Measurements from ENCODE around the gene KMT2C.

Gene KMT2C

DNA sequence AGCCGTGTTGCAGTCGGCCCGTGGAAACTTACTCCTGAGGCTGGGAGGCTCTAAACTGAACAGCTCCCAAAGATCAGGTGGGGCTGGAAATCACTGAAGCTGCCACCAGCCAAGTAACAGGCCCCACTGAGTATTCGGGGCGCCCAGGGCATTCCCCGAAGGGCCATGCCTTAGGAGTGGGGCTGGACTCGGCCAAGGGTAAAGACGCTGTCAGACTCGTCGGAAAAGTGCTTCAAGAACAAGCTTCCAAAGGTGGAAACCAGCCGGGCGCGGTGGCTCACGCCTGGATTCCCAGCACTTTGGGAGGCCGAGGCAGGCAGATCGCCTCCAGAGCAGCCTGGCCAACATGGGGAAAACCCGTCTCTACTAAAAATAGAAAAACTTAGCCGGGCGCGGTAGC is 307.6 kb downstream of the KMT2C start:
- TF ChIP-seq ZFX (IDR thresholded peaks at IDR 0.05; ENCODE audit: borderline replicate concordance) = no peak
- TF ChIP-seq, protein P1, sequence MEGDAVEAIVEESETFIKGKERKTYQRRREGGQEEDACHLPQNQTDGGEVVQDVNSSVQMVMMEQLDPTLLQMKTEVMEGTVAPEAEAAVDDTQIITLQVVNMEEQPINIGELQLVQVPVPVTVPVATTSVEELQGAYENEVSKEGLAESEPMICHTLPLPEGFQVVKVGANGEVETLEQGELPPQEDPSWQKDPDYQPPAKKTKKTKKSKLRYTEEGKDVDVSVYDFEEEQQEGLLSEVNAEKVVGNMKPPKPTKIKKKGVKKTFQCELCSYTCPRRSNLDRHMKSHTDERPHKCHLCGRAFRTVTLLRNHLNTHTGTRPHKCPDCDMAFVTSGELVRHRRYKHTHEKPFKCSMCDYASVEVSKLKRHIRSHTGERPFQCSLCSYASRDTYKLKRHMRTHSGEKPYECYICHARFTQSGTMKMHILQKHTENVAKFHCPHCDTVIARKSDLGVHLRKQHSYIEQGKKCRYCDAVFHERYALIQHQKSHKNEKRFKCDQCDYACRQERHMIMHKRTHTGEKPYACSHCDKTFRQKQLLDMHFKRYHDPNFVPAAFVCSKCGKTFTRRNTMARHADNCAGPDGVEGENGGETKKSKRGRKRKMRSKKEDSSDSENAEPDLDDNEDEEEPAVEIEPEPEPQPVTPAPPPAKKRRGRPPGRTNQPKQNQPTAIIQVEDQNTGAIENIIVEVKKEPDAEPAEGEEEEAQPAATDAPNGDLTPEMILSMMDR (IDR thresholded peaks at IDR 0.05) = no peak
- no peak overlapping the region for H3K27ac ChIP-seq

DNA sequence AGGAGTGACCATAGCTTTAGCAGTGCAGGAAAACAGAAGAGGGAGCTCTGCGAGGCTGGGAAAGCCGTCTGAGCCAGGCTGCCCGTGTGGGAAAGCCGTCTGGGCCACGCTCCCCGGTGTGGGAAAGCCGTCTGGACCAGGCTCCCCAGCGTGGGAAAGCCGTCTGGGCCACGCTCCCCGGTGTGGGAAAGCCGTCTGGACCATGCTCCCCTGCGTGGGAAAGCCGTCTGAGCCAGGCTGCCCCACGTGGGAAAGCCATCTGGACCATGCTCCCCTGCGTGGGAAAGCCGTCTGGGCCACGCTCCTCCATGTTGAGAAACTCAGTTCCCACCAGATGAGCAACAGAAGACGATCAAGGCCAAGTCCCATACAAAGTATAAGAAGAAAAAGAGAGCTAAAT is 308.6 kb downstream of the KMT2C start:
- TF ChIP-seq, protein P1 (IDR thresholded peaks at IDR 0.05) = no peak
- TF ChIP-seq ZFX (IDR thresholded peaks at IDR 0.05; ENCODE audit: borderline replicate concordance) = no peak
- H3K27ac ChIP-seq = no peak overlapping the region

DNA sequence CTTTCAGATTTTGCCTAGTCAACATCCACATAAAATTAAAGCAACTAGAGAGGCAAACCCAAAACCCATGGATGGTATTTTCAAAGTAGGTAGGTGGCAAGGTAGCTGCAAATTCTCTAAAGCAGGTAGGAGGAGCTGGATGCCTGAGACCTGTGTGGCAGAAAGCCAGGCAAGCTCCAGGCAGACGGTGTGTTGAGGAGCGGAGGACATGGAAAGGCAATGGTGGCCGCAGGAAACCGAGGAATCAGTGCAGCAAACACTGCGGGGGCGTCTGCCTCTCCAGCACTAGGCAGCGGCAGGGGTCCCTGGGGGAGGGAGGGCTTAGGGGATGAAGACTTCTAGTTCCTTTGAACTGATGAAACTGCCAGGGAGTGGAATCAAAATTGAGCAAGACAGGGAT is 309.1 kb downstream of the KMT2C start:
- H3K27ac ChIP-seq = no peak overlapping the region
- TF ChIP-seq ZFX (IDR thresholded peaks at IDR 0.05; ENCODE audit: borderline replicate concordance) = no peak
- TF ChIP-seq, protein P1 (IDR thresholded peaks at IDR 0.05) = no peak

DNA sequence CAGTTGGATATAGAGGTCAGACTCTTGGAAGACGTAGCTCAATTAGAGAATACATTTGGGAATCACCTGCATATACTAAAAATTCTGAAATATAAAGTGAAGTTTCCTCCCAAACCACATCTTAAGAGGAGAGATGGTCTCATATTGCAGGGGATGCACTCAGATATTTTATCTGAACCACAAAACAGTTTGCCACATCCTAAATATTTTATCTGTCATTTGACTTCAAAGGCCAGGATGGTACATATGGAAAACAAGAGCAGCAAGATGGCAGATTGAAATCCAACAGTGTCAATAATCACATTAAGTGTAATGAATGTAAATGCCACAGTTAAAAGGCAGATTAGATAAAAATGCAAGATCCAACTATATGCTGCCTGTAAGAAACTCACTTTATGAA is 313.3 kb downstream of the KMT2C start:
- TF ChIP-seq, protein P1 (IDR thresholded peaks at IDR 0.05) = no peak
- no peak for TF ChIP-seq ZFX (IDR thresholded peaks at IDR 0.05; ENCODE audit: borderline replicate concordance)
- H3K27ac ChIP-seq = no peak overlapping the region

DNA sequence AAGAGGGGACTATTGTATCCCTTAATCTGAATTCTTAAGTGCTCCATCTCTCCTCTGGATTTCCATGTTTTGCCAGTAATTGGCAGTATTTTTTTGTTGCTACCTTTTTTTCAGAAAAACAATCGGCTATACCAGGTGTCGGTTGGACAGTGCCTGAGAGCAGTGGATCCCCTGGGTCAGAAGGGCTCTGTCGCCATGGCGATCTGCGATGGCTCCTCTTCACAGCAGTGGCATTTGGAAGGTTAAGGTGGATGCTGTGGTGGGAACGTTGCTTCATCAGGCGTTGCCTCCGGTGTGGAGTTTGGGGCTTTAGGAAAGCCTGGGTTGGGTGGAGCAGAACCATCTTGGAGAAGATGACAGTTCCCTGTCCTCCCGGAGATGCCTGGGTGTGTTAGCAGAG is 314.4 kb downstream of the KMT2C start:
- TF ChIP-seq, protein P1 (IDR thresholded peaks at IDR 0.05) = no peak
- no peak for TF ChIP-seq ZFX (IDR thresholded peaks at IDR 0.05; ENCODE audit: borderline replicate concordance)
- H3K27ac ChIP-seq = no peak overlapping the region

DNA sequence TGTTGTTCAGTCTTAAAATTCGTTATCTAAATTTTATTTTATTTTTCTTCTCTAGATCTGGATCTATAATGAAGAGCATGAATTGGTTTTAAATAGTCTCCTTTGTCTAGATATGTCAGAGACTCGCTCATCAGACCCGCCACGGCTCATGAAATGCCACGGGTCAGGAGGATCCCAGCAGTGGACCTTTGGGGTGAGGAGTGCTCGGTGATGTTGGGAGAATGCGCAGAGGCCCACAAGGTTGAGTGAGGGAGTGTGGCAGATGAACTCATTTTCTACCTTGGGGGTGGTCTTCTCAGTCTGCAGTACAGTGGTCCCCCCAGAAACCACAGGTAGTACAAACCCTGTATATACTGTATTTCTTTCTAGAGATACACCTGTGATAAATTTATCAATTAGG is 315.0 kb downstream of the KMT2C start:
- TF ChIP-seq ZFX (IDR thresholded peaks at IDR 0.05; ENCODE audit: borderline replicate concordance) = no peak
- TF ChIP-seq, protein P1 (IDR thresholded peaks at IDR 0.05) = no peak
- H3K27ac ChIP-seq = no peak overlapping the region

DNA sequence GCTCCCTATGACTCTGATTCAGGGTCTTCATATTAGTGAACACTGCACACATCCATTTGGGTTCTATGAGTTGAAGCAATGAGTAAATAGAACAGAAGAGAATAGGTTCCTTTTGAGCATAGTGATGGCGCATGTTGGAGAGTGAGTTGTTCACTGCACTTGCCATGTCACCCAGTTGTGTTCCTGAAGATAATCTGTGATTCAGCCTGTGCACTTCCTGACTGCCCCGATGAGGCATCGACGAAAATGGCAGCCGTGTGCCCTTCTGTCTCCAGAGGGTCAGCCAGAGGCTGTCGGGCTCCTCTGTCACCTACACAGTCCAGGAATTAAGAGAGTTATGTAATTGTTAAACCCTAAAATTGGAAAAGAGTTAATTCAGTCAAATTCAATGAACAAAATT is 315.6 kb downstream of the KMT2C start:
- TF ChIP-seq, protein P1 (IDR thresholded peaks at IDR 0.05) = no peak
- no peak for TF ChIP-seq ZFX (IDR thresholded peaks at IDR 0.05; ENCODE audit: borderline replicate concordance)
- H3K27ac ChIP-seq = no peak overlapping the region
